GM23338 (cell line): ENCODE measurements around the gene FRYL.

Source experiments
- EZH2 ChIP-seq: fragments of 200-600 bp; sonication (generic); IDR thresholded peaks from one replicate; pipeline ENCODE4 v1.8.0; 2017; ENCODE audit warnings: antibody characterized with exemption, mild to moderate bottlenecking, low read depth; ENCODE audit not compliant: unreplicated experiment
- POLR2AphosphoS5 ChIP-seq: IDR thresholded peaks from 2 replicates; pipeline ENCODE4 v1.6.1; 2016; ENCODE audit warnings: antibody characterized with exemption, low read depth
- TF ChIP-seq, protein P1 (sequence below), 2 experiments: fragments of 200-600 bp in 1 of 2; sonication (generic) in 1 of 2; conservative IDR thresholded peaks; 2 replicates each; pipeline versions ENCODE4 v1.5.1 to v1.6.1; 2016 to 2017; ENCODE audit warnings: antibody characterized with exemption in 2 of 2, low read depth in 2 of 2, mild to moderate bottlenecking in 2 of 2, moderate library complexity in 1 of 2

DNA sequence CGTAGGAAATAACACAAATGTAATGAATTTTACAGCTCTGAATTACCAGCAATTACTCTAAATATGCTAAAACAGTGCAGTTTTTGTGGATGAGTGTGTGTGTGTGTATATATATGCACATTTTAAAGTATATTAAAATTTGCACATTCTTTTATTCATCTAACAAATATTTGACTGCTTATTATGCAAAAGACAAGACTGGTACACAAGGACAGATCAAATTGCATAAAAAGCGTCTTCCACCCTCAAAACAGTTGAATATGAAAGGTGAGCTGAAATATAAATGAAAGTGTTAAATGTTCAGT, 276.1 kb downstream of the FRYL start:
- TF ChIP-seq, protein P1, sequence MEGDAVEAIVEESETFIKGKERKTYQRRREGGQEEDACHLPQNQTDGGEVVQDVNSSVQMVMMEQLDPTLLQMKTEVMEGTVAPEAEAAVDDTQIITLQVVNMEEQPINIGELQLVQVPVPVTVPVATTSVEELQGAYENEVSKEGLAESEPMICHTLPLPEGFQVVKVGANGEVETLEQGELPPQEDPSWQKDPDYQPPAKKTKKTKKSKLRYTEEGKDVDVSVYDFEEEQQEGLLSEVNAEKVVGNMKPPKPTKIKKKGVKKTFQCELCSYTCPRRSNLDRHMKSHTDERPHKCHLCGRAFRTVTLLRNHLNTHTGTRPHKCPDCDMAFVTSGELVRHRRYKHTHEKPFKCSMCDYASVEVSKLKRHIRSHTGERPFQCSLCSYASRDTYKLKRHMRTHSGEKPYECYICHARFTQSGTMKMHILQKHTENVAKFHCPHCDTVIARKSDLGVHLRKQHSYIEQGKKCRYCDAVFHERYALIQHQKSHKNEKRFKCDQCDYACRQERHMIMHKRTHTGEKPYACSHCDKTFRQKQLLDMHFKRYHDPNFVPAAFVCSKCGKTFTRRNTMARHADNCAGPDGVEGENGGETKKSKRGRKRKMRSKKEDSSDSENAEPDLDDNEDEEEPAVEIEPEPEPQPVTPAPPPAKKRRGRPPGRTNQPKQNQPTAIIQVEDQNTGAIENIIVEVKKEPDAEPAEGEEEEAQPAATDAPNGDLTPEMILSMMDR (conservative IDR thresholded peaks at IDR 0.05; ENCODE audit: low read depth in 2 of 2) = no peak
- no peak for TF ChIP-seq POLR2AphosphoS5
- no peak for TF ChIP-seq EZH2
